CD1c-positive myeloid dendritic cell (primary cell): Measurements from ENCODE around the gene MYO1E.

ENCODE experiments used
- DNase-seq: peaks from one replicate; pipeline ENCODE4 v3.0.0-alpha.2; 2016; ENCODE audit errors: extremely low spot score

Gene MYO1E

GRCh38 chr15:59229015-59229414 lies 143.7 kb downstream of the MYO1E start:
- DNase-seq = no peak

GRCh38 chr15:59227021-59227420 lies 145.7 kb downstream of the MYO1E start:
- DNase-seq = no peak

GRCh38 chr15:59224474-59224873 lies 148.2 kb downstream of the MYO1E start:
- no peak for DNase-seq

GRCh38 chr15:59223736-59224135 lies 148.9 kb downstream of the MYO1E start:
- no peak for DNase-seq

GRCh38 chr15:59222906-59223550 lies 149.6 kb downstream of the MYO1E start:
- DNase-seq = no peak

GRCh38 chr15:59221511-59222505 lies 150.9 kb downstream of the MYO1E start:
- DNase-seq = peak; percentile 37

GRCh38 chr15:59218710-59219109 lies 154.0 kb downstream of the MYO1E start:
- no peak for DNase-seq

- DNase-seq = no peak
Observed at GRCh38 chr15:59217876-59218498, 154.7 kb downstream of the MYO1E start.

- no peak for DNase-seq
Observed at GRCh38 chr15:59216911-59217310, 155.8 kb downstream of the MYO1E start.

GRCh38 chr15:59210186-59210585 lies 162.5 kb downstream of the MYO1E start:
- DNase-seq = no peak

GRCh38 chr15:59208613-59209249 lies 163.9 kb downstream of the MYO1E start:
- no peak for DNase-seq

GRCh38 chr15:59206623-59207183 lies 166.0 kb downstream of the MYO1E start, which contains the start of gene LDHAL6B:
Gene LDHAL6B (plus strand): TSS chr15:59206843. CDS start chr15:59206941, 98 bp downstream.
- DNase-seq = no peak

- no peak for DNase-seq
Observed at GRCh38 chr15:59205839-59206622, 166.6 kb downstream of the MYO1E start.

- DNase-seq = no peak
Observed at GRCh38 chr15:59203657-59204056, 169.0 kb downstream of the MYO1E start.

GRCh38 chr15:59203008-59203407 lies 169.7 kb downstream of the MYO1E start:
- DNase-seq = no peak

GRCh38 chr15:59200560-59200959 lies 172.1 kb downstream of the MYO1E start:
- no peak for DNase-seq

- DNase-seq = no peak
Observed at GRCh38 chr15:59199626-59200465, 172.8 kb downstream of the MYO1E start.

GRCh38 chr15:59197454-59197853 lies 175.2 kb downstream of the MYO1E start:
- DNase-seq = peak; percentile 66

GRCh38 chr15:59196416-59196815 lies 176.3 kb downstream of the MYO1E start:
- DNase-seq = no peak
